Adrenal gland (tissue), 12 donors: ENCODE results near the gene TBC1D16. TPM values are rescaled to one million over a fixed set of nuclear protein-coding genes. Genes with fewer than 3 reads are reported as not detected.

Experiments used
- DNase-seq, 7 donors: peaks; one replicate each; pipeline ENCODE4 v3.0.0-alpha.2; 2019 to 2020
- H3K27ac ChIP-seq, 5 donors: fragments of 200-600 bp; sonication (generic) in 4 of 5; 1 replicate in 3 of 5; 2 replicates in 2 of 5; pipeline versions ENCODE4 v1.5.1 to v1.8.0; 2016 to 2020; ENCODE audit warnings: mild to moderate bottlenecking in 1 of 5
- H3K27me3 ChIP-seq: fragments of 200-600 bp; 2 replicates; pipeline ENCODE4 v1.8.0; 2021
- H3K36me3 ChIP-seq, 2 donors: fragments of 200-600 bp; replicated peaks in 1 of 2; 1 replicate in 1 of 2; 2 replicates in 1 of 2; pipeline versions ENCODE4 v1.5.1 to v1.8.0; 2018 to 2022
- H3K4me1 ChIP-seq, 2 donors: fragments of 200-600 bp; replicated peaks in 1 of 2; 1 replicate in 1 of 2; 2 replicates in 1 of 2; pipeline versions ENCODE4 v1.5.1 to v1.8.0; 2018 to 2021
- H3K4me3 ChIP-seq, 4 donors: fragments of 200-600 bp; sonication (generic) in 3 of 4; one replicate each; pipeline ENCODE4 v1.5.1; 2016 to 2018
- H3K9me3 ChIP-seq, 3 donors: fragments of 200-600 bp; sonication (generic) in 1 of 3; replicated peaks in 1 of 3; 1 replicate in 2 of 3; 2 replicates in 1 of 3; pipeline versions ENCODE4 v1.5.1 to v1.8.0; 2016 to 2021
- POLR2A ChIP-seq, 2 donors: fragments of 450-650 bp; IDR thresholded peaks; one replicate each; pipeline ENCODE4 v1.6.1; 2017; ENCODE audit warnings: antibody characterized with exemption in 2 of 2, mild to moderate bottlenecking in 2 of 2, moderate library complexity in 1 of 2
- WGBS, 4 donors: extraction: QIAGEN DNeasy Blood & Tissue Kit in 2 of 4; methylation state at CpG; one replicate each; pipeline versions ENCODE4 v1.1.5 to v1.1.7; 2013 to 2017; 5-methylcytosine and 5-hydroxymethylcytosine counted together
- intact Hi-C, 2 donors: fragments of 100-400 bp; cut with DNase I; formaldehyde crosslinking; loops; one replicate each; pipeline versions ENCODE4 v1.14.1 to v1.15.0; 2022 to 2023
- polyA plus RNA-seq, 3 donors: library from polyadenylated mRNA; stranded (reverse); fragments of 200-250 nt in 2 of 3; fragments of 350-450 nt in 1 of 3; fragmentation: Illumina TruSeq in 1 of 3; extraction: RNeasy Lipid Tissue Mini Kit (QIAGEN cat#74804) in 1 of 3; gene quantifications; one replicate each; pipeline ENCODE4 v1.2.3, GENCODE V29; 2013 to 2014
- total RNA-seq, 9 donors: library from RNA; depleted of rRNA in 4 of 9; stranded (reverse); fragments of >200 nt in 4 of 9; fragments of 120-200 nt in 1 of 9; fragmentation: NEBNext Ultra II Directional in 1 of 9; extraction: Animal tissue kit (Norgen Biotek cat#: 25700) in 1 of 9; gene quantifications; one replicate each; pipeline versions ENCODE4 v1.1.0 to v1.2.4, GENCODE V29; 2013 to 2023
- TF ChIP-seq, protein P1 (sequence below), 6 experiments: fragments of 450-650 bp in 4 of 6; fragments of 200-600 bp in 2 of 6; sonication (generic) in 1 of 6; IDR thresholded peaks; 1 replicate in 5 of 6; 2 replicates in 1 of 6; pipeline versions ENCODE4 v1.5.1 to v1.8.0; 2016 to 2021; ENCODE audit warnings: antibody characterized with exemption in 6 of 6, mild to moderate bottlenecking in 2 of 6, moderate library complexity in 1 of 6
- donor health status: healthy with polysubstance abuse.
- donor health status: Bipolar disorder and iron deficiency.
- donor health status: DM: yes; HTN: yes; CAD: no.
- donor health status: DM: no; HTN: no; CAD: no.
- donor health status: DM: no; HTN: no; CAD: no.
- donor health status: DM: yes; HTN: yes; CAD: no.

TBC1D16 gene
- total and polyA plus RNA-seq, 12 donors = 4.2 to 62.5 (median 29.5) TPM

DNA sequence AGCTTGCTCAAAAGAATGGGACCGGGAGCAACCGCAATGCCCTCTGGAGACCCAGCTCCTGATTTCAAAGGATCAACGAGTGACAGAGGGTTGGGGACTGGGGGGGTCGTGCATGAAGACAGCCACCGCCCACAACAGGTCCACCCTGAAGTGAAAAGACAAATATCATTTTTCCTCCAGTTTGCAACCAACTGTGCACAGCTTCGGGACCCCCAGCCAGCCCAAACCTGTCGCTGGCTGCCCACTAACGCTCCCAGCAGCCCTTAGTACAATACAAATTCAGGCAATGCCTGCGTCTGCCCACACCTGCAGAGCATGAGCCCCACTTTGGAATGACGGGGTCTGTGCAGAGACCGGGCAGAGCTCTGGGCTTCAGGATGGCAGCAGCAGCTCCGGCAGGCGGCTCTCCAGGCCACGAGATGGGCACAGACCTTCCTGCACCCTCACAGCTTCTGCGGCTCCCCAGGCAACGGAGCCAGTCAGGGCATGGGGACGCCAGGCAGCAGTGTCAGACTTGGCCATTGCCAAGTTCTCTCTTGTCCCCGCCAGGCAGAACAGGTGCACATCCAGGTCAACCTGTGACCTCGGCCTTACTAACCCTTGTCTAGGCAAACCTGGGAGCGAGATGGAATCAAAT lies 60.1 kb downstream of the TBC1D16 start:
- Histone ChIP-seq H3K4me1 (peaks cover 8 to 12% of the 10 kb centered on the region in 2 donors), H3K36me3 (peaks cover 0 to 15% of the 10 kb centered on the region in 2 donors), H3K27me3 (no peaks in the 10 kb centered on the region), H3K27ac (no peak overlapping the region), H3K4me3 (no peak overlapping the region), H3K9me3 (no peaks in the 10 kb centered on the region)
- intact Hi-C loops = loop anchor here in 1 of 2 donors (10.0 kb wide), 1 partner anchor 131 kb away; no protein-coding TSS in a partner anchor
- 93 to 95% (median 94%) methylated on average over 16 to 20 of the region's 20 CpGs for WGBS, 4 donors
- TF ChIP-seq POLR2A (IDR thresholded peaks at IDR 0.05) = no peak
- TF ChIP-seq, protein P1, sequence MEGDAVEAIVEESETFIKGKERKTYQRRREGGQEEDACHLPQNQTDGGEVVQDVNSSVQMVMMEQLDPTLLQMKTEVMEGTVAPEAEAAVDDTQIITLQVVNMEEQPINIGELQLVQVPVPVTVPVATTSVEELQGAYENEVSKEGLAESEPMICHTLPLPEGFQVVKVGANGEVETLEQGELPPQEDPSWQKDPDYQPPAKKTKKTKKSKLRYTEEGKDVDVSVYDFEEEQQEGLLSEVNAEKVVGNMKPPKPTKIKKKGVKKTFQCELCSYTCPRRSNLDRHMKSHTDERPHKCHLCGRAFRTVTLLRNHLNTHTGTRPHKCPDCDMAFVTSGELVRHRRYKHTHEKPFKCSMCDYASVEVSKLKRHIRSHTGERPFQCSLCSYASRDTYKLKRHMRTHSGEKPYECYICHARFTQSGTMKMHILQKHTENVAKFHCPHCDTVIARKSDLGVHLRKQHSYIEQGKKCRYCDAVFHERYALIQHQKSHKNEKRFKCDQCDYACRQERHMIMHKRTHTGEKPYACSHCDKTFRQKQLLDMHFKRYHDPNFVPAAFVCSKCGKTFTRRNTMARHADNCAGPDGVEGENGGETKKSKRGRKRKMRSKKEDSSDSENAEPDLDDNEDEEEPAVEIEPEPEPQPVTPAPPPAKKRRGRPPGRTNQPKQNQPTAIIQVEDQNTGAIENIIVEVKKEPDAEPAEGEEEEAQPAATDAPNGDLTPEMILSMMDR (IDR thresholded peaks at IDR 0.05) = no peak
- peak in 2 of 7 donors; percentile 11 to 43 for DNase-seq

DNA sequence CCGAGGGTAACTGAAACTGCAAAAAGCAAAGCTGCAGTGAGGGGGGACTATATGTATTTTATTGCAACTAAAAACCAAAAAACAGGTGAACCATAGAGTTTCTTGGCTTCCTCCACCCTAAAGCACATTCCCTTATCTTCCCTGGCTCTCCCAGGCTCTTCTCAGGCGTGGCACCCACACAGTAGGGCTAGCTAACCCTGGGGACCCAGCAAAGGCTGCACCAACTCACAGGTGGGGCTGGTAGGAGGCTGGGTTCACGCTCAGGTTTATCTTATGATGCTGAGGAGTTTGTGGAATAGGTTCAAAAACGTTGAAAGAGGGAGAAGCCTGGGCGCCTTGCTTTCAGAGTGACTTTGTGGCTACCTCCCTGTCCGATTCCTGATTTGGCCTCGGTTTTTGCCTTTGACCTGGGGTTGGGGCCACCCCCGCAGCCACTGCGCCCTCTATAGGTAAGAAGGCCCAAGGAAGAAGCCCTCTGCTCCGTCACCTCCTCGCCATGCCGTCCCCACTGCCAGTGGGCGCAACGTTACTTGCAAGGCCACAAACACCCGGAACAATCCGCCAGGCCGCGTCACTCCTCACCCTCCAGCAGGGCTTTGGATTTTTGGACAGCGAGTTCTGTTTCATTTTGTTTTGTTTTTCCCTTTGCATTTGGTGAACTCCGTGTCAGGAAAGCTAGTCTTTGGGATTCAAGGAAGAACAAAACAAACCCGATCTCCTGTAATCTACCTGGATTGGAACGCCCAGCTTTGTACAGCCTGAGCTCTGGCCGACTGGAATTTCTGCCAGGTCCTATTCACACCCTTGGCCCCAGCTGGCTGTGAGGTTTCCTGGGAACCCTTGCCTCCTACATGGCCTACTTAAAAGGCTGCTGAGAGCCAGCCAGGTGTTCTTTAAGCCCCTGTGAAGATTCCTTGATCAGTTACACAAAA lies 60.8 kb downstream of the TBC1D16 start:
- WGBS, 4 donors = 83 to 89% (median 85%) methylated on average over 23 of the region's 23 CpGs
- peak in 2 of 7 donors; percentile 13 to 47 for DNase-seq
- intact Hi-C loops = loop anchor here in 1 of 2 donors (10.0 kb wide), 1 partner anchor 130 kb away; no protein-coding TSS in a partner anchor
- H3K4me3 ChIP-seq = no peak overlapping the region
- H3K9me3 ChIP-seq = no peaks in the 10 kb centered on the region
- TF ChIP-seq POLR2A (IDR thresholded peaks at IDR 0.05) = no peak
- TF ChIP-seq, protein P1 (IDR thresholded peaks at IDR 0.05) = no peak
- H3K27ac ChIP-seq = no peak overlapping the region
- H3K36me3 ChIP-seq = peaks cover 0 to 15% of the 10 kb centered on the region in 2 donors
- H3K27me3 ChIP-seq = no peaks in the 10 kb centered on the region
- H3K4me1 ChIP-seq = peaks cover 8 to 12% of the 10 kb centered on the region in 2 donors

DNA sequence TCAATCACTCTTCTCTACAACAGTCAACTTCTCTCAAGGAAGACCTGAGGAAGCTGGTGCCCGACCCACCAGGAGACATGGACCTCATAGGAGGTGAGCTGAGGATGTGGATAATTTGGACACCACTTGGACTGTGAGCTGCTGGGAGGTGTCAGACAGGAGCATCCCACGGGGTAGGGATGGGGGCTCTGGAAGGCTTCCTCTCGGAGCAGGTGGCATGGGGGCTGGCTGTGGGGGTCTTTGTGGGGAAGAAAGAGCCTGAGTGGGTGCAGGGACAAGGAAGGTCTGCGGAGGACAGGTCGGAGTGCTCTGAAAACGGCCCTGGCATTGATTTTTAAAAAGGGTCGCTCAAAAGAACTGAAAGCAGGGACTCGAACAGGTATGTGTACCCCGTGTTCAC lies 64.0 kb downstream of the TBC1D16 start:
- H3K36me3 ChIP-seq = peaks cover 0 to 15% of the 10 kb centered on the region in 2 donors
- WGBS, 4 donors = 92 to 97% (median 93%) methylated on average over 9 of the region's 9 CpGs
- TF ChIP-seq, protein P1 (IDR thresholded peaks at IDR 0.05) = no peak
- no peak for TF ChIP-seq POLR2A (IDR thresholded peaks at IDR 0.05)
- H3K27me3 ChIP-seq = no peaks in the 10 kb centered on the region
- H3K27ac ChIP-seq = no peak overlapping the region
- H3K4me3 ChIP-seq = no peak overlapping the region
- peaks cover 0 to 5% (median 0%) of the 10 kb centered on the region in 3 donors for H3K9me3 ChIP-seq
- peak in 3 of 7 donors; percentile 6 to 18 (median 17) for DNase-seq
- intact Hi-C loops = loop anchor here in 1 of 2 donors (10.0 kb wide), 1 partner anchor 127 kb away; no protein-coding TSS in a partner anchor
- H3K4me1 ChIP-seq = no peaks in the 10 kb centered on the region

DNA sequence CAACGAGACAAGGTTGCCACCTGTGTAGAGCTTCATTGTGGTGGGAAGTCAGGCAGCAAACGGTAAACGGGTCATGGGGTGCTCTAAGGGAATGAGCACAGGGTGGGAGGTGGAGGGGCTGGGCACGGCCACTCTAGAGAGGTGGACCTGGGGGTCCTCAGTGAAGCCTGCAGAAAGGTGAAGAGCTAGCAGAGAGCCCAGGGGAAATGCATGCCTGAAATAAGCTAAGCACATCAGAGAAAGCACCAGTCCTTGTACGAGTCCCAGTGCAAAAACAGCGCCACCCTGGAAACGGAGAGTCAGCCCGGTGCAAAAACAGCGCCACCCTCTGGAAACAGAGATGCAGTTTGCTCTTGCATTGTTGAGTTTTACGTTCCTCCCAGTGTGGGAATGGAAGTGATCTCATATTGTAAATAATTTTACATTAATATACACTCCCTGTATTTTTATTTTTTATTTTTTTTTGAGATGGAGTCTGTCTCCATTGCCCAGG lies 65.0 kb downstream of the TBC1D16 start:
- 42 to 48% (median 46%) methylated on average over 10 of the region's 10 CpGs for whole genome bisulfite sequencing, 4 donors
- Histone ChIP-seq H3K36me3 (peaks cover 0 to 15% of the 10 kb centered on the region in 2 donors), H3K9me3 (peaks cover 0 to 5% (median 0%) of the 10 kb centered on the region in 3 donors), H3K4me1 (no peaks in the 10 kb centered on the region), H3K27ac (no peak overlapping the region), H3K27me3 (no peaks in the 10 kb centered on the region), H3K4me3 (no peak overlapping the region)
- DNase-seq = peak in 6 of 7 donors; percentile 51 to 81 (median 69)
- intact Hi-C loops = loop anchor here in 1 of 2 donors (10.0 kb wide), 1 partner anchor 126 kb away; no protein-coding TSS in a partner anchor
- no peak for TF ChIP-seq POLR2A (IDR thresholded peaks at IDR 0.05)
- TF ChIP-seq, protein P1 (IDR thresholded peaks at IDR 0.05) = peak; percentile 38 to 75 (median 54)
